ENCODE results near the gene EFTUD2.

EFTUD2 gene

DNA sequence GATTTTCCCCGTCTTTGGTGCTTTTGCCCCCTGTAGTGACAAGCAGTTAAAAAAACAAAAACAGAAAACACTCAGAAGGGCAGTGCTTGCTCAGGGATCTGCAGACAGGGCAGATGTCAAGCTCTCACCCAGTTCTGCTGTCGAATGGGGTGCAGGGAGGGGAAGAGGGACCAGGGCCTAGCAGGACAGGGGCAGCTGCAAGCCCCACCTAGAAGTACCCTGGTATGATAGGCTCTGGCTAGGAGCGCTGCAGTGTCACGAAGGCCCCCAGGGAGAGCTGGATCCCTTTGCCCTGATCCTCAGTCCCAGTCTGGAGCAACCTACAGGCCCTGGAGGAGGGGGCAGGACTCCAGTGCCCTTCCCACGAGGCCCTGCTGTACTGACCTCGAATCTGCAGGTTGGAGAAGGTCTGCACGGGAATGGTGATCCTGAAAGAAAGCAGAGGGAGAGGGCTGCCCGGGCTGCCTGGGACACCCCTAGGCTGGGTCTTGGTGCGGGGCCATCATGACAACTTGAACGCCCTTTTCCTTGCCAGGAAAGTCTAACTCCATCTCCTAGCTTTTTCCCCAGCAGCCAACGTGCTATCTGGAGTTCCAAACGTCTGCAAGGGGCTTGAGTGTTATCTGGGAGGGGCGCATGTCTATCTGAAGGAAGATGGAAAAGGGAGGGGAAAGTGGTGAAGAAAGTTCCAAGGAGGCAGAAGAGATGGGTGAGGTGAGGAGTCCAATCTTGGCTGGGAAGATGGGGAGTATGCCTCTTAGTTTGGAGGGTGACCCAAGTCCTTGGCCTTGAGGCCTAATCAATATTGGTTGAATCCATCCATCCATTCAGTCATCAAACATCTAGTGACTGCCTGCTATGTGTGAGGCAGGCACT is 11.2 kb upstream of the EFTUD2 start:
- DNase-seq, result no peak

- DNase-seq, result no peak
Measured at GRCh38 chr17:44909681-44910144, 10.5 kb upstream of the EFTUD2 start.

DNA sequence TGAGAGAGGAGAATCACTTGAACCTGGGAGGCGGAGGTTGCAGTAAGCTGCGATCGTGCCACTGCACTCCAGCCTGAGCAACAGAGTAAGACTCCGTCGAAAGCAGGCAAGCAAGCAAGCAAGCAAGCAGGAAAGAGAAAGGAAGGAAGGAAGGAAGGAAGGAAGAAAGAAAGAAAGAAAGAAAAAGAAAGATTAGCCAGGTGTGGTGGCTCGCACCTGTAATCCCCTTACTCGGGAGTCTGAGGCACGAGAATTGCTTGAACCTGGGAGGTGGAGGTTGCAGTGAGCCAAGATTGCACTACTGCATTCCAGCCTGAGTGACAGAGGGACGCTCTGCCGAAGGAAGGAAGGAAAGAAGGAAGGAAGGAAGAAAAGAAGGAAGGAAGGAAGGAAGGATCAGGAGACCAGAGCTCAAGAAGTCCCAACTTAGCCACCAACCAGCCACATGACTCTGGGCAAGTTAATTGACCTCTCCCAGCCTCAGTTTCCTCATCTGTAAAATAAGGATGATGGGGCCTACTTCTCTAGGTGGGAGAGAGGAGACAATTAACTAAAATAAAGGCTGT is 9.6 kb upstream of the EFTUD2 start:
- DNase-seq, result no peak

- DNase-seq, result no peak
Measured at GRCh38 chr17:44907729-44908470, 8.7 kb upstream of the EFTUD2 start.

DNA sequence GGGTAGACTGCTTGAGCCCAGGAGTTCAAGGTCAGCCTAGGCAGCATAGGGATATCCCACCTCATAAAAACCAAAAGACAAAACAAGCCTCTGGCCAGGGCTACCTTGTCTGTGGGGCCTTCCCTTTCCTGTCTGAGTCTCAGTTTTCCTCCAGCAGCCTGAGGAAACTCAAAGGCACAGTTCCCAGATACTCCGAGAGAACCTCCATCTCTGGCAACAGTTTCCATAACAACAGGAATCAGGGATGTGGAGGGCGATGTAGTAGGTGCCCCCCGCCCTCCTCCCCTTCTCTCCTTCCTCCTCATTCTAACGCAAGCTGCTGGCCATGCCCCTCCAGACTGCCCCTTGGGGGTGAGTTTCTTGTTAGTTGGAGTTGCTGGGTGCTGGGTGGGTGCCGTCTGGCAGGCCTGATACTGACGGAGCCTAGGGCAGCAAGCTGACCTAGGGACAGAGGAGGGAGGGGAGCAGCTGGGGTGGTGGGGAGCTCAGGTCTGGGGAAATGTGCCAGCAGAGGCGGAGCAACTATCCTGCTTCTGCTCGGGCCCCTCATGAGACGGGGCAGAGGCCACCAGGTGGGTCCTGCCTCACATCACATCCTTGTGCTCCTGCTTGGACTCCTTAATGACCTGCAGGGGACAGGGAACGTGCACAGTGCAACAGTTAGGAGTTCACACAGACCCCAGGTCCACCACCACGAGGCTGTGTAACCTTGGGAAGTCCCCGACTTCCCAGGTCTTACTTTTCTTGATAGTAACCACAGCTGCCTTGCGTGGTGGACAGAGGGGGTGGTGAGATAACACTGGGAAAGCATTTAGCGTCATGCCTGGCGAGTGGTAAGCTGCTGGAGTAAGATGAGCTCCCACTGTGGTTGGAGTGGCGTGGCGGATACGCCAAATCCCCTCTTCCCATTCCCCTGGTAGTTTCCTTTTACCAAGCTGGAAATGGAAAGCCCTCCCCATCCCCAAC is 7.8 kb upstream of the EFTUD2 start:
- no peak for DNase-seq

DNA sequence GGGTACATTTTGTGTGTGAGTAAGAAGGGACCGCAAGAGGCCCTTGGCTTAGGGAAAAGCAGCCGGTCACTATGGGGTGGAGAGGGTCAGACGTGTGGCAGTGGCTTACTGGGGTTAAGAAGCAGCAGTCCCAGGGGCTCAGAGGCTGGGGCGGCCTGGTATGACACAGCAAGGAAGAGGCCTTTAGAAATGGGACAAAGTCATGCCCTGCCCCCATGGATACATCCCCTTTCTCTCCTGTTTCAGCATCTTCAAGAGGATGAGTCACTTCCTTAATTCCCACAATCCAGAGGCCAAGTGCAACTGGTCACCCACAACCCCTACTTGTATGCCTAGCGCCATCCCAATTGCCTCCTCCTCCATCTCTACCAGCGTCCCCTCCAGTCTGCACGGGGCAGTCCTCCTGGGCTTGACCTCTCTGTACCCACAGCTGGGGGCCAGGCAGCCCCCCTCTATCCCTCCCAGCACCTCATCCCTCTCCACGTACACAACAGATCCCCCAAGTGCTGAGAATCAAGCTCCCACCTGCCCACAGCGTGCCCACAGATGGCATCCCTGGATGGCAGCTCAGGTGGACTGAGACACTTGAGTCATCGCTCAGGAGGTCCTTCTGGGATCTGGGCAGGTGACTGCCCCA is 6.9 kb upstream of the EFTUD2 start:
- DNase-seq, result no peak

- DNase-seq, result no peak
Measured at GRCh38 chr17:44905006-44906000, 6.1 kb upstream of the EFTUD2 start.

DNA sequence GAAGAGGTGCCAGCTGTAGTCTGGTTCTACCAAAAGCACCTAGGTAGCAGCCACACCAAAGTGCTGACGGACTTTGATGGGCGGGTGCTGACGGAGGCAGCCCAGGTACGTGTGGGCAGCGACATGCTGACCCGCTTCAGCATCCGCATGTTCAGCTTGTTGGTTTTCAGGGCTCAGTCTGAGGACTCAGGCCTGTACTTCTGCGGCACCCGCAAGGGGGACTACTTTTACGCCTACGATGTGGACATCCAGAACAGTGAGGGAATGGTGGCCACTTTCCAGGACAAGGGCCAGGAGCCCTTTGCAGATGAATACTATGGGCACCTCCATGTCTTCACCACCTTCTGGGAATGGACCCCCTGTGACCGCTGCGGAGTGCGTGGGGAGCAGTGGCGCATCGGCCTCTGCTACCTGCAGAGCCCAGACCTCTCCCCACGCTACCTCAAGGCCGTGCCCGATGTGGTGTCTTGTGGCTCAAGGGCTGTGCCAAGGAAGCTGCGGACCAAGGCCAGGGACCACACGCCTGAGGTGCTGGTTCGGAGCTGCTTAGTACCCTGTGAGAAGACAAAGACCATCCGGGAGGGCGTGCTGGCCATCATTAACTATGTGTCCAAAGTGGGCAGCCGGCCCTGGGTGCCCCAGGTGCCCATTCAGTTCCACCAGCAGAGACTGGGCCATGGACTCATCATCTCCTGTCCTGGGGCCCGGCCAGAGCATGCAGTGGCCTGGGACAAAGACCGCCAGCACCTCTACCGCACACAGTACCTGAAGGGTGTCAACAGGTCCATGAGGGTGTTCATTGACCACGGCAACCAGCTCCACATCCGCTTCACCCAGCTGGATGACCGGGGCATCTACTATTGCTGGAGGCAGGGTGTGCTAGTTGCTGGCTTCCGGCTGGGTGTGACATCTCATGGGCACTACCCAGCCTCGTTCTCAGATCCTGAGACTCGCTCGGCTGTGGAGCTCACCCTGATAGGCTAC is 5.0 kb upstream of the EFTUD2 start:
- no peak for DNase-seq

- no peak for DNase-seq
Measured at GRCh38 chr17:44903012-44903685, 3.9 kb upstream of the EFTUD2 start.

DNA sequence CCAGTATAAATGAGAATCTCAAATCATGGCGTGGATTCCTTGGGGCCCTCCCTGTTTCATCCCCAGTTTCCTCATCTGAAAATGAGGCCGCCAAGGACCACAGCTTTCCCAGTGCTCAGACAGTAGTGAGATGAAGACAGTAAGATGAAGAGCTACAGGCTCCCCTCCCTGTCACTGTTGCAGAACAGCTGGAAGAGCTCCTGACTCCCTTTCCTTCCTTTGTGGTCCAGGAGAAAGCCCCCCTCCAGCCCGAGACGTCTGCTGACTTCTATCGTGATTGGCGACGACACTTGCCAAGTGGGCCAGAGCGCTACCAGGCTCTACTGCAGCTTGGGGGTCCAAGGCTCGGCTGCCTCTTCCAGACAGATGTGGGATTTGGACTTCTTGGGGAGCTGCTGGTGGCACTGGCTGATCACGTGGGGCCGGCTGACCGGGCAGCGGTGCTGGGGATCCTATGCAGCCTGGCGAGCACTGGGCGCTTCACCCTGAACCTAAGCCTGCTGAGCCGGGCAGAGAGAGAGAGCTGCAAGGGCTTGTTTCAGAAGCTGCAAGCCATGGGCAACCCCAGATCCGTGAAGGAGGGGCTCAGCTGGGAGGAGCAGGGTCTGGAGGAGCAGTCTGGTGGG is 3.0 kb upstream of the EFTUD2 start:
- no peak for DNase-seq

- DNase-seq, result no peak
Measured at GRCh38 chr17:44901411-44901921, 2.2 kb upstream of the EFTUD2 start.

- DNase-seq, result no peak
Measured at GRCh38 chr17:44900894-44901293, 1.6 kb upstream of the EFTUD2 start.

- DNase-seq, result no peak
Measured at GRCh38 chr17:44898768-44899073, 524 bp downstream of the EFTUD2 start.

- DNase-seq, result no peak
Measured at GRCh38 chr17:44894642-44895041, 4.6 kb downstream of the EFTUD2 start.

DNA sequence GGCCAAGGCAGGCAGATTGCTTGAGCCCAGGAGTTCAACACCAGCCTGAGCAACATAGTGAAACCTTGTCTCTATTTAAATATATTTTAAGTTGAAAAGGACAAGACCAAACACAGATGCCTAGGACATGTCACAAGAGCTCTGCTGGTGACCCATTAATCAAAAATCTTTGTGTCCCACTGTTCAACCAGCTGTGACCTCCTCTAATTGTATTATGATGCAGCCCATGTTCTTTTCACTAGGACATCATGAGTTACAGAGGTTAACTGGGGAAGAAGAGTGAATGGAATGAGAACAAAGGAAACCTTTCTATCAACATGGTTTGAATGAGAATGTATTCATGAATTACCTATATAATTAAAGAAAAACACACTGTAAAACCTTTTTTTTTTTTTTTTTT is 7.0 kb downstream of the EFTUD2 start:
- DNase-seq, result no peak

GRCh38 chr17:44889003-44889402 is 10.2 kb downstream of the EFTUD2 start:
- no peak for DNase-seq

DNA sequence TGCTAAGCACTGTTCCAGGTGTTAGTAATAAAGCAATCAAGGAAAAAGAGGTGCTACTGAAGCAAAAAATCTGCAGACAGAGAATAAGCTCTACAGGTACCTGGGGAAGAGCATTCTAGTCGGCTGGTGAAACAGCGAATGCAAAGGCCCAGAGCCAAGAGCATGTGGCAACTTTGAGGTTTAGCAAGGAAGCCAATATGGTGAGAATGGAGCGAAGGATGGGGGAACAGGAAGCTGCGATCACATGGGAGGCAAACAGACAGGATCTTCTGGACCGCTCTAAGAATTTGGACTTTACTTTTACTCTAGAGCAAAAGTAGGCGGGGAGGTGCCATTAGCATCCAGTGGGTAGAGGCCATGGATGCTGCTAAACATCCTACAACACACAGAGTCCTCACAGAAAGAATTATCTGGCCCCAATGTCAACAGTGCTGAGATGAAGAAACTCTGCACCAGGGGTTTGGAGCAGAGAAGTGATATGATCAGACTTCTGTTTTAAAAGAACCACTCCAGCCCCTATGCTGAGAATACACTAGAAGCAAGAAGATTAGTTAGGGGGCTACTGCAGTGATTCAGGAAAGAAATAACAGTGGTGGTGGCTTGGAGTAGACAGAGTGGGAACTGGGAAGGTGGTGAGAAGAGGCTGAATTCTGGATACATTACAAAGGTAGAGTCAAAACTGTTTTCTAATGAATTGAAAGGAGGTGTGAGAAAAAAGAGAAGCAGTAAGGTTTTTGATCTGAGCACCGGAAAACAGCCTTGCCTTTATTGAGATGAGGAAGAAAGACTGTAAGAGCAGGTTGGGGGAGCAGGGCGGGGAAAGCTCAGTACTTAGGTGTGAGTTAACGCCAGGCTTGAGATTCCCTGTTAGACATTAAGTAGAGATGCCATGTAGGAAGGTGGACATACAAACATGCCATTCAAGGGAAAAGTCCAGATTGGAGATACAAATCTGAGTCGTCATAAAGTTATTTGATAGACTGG is 11.0 kb downstream of the EFTUD2 start:
- peak; percentile 22 for DNase-seq
